IMR-90 (cell line): ENCODE results near the gene ZNF318. TPM values are rescaled to one million over a fixed set of nuclear protein-coding genes. Genes with fewer than 3 reads are reported as not detected.

ENCODE experiments used
- ATAC-seq: fragments of 200-7000 bp; cut with Tn5 transposase; 2 replicates; pipeline ENCODE4 v1.9.1; 2020; ENCODE audit warnings: low read depth, mild to moderate bottlenecking, moderate library complexity
- BruUV-seq: library from RNA; stranded (reverse); fragments of 400-500 nt; replicated peaks from 2 replicates; lab custom pipeline; 2021; lab: Mats Ljungman, UMichigan
- CTCF ChIA-PET: fragments of 300-600 bp; formaldehyde crosslinking; extraction: SDS; loops from one replicate; lab custom pipeline; 2021; ENCODE audit warnings: antibody characterized with exemption; lab: Yijun Ruan, JAX
- POLR2A ChIA-PET: fragments of 300-600 bp; sonication (Branson Sonifier 250); formaldehyde crosslinking; loops from one replicate; lab custom pipeline; 2022; ENCODE audit warnings: antibody characterized with exemption; ENCODE audit not compliant: unreplicated experiment; lab: Charles Lee
- DNase-seq: peaks from one replicate; pipeline ENCODE4 v3.0.0; 2013
- H2AFZ ChIP-seq: replicated peaks from 2 replicates; pipeline ENCODE3; 2013; ENCODE audit warnings: low read length, mild to moderate bottlenecking; ENCODE audit not compliant: poor library complexity
- H2AK5ac ChIP-seq: 2 replicates; pipeline ENCODE4 v1.6.1; 2013; ENCODE audit warnings: low read depth, low read length, inconsistent platforms
- H2AK9ac ChIP-seq: replicated peaks from 2 replicates; pipeline ENCODE3; 2013; ENCODE audit warnings: mild to moderate bottlenecking, low read depth, low read length, moderate library complexity; ENCODE audit not compliant: poor library complexity
- H2BK120ac ChIP-seq: 2 replicates; pipeline ENCODE4 v1.6.1; 2013; ENCODE audit warnings: low read depth, low read length, inconsistent platforms
- H2BK15ac ChIP-seq: 3 replicates; pipeline ENCODE4 v1.6.1; 2013; ENCODE audit warnings: low read depth, low read length, inconsistent platforms
- H2BK20ac ChIP-seq: 2 replicates; pipeline ENCODE4 v1.6.1; 2013; ENCODE audit warnings: low read depth, mild to moderate bottlenecking, inconsistent platforms, low read length, moderate library complexity
- H2BK5ac ChIP-seq: 2 replicates; pipeline ENCODE4 v1.6.1; 2013; ENCODE audit warnings: mild to moderate bottlenecking, low read depth, low read length, inconsistent platforms; ENCODE audit not compliant: poor library complexity, severe bottlenecking
- H3K14ac ChIP-seq: replicated peaks from 2 replicates; pipeline ENCODE4 v1.6.1; 2013; ENCODE audit warnings: low read depth, low read length, inconsistent platforms
- H3K18ac ChIP-seq: 2 replicates; pipeline ENCODE4 v1.6.1; 2013; ENCODE audit warnings: low read depth, low read length, control low read depth
- H3K23ac ChIP-seq: 2 replicates; pipeline ENCODE4 v1.6.1; 2013; ENCODE audit warnings: low read depth, low read length, inconsistent platforms
- H3K27ac ChIP-seq: 2 replicates; pipeline ENCODE4 v1.5.1; 2013; ENCODE audit warnings: mild to moderate bottlenecking, control low read depth, low read length; ENCODE audit not compliant: insufficient read depth
- H3K27me3 ChIP-seq: 2 replicates; pipeline ENCODE4 v1.6.1; 2013; ENCODE audit warnings: low read length; ENCODE audit not compliant: control insufficient read depth, insufficient read depth
- H3K36me3 ChIP-seq: 2 replicates; pipeline ENCODE4 v1.6.1; 2013; ENCODE audit warnings: low read length, mixed read lengths; ENCODE audit not compliant: control insufficient read depth, insufficient read depth
- H3K4ac ChIP-seq: 2 replicates; pipeline ENCODE4 v1.6.1; 2013; ENCODE audit warnings: low read depth, low read length, inconsistent platforms
- H3K4me1 ChIP-seq: 2 replicates; pipeline ENCODE4 v1.6.1; 2013; ENCODE audit warnings: low read length, mixed read lengths; ENCODE audit not compliant: control insufficient read depth, insufficient read depth
- H3K4me2 ChIP-seq: 2 replicates; pipeline ENCODE4 v1.6.1; 2013; ENCODE audit warnings: low read depth, mild to moderate bottlenecking, control low read depth, low read length, moderate library complexity
- H3K4me3 ChIP-seq: 2 replicates; pipeline ENCODE4 v1.5.1; 2013; ENCODE audit warnings: low read depth, mild to moderate bottlenecking, control low read depth, low read length, moderate library complexity; ENCODE audit not compliant: insufficient read depth
- H3K56ac ChIP-seq: 2 replicates; pipeline ENCODE4 v1.6.1; 2013; ENCODE audit warnings: low read length, inconsistent platforms; ENCODE audit not compliant: insufficient read depth; ENCODE audit errors: extremely low read depth
- H3K79me1 ChIP-seq, 2 experiments: 2 replicates each; pipeline ENCODE4 v1.6.1; 2013; ENCODE audit warnings: low read length in 2 of 2, inconsistent platforms in 1 of 2, low read depth in 1 of 2
- H3K9ac ChIP-seq: 2 replicates; pipeline ENCODE4 v1.6.1; 2013; ENCODE audit warnings: low read depth, low read length, control low read depth
- H3K9me1 ChIP-seq: 2 replicates; pipeline ENCODE4 v1.6.1; 2013; ENCODE audit warnings: low read length, inconsistent platforms; ENCODE audit not compliant: insufficient read depth
- H3K9me3 ChIP-seq: 2 replicates; pipeline ENCODE4 v1.6.1; 2013; ENCODE audit warnings: low read length; ENCODE audit not compliant: control insufficient read depth, insufficient read depth
- H4K20me1 ChIP-seq: 2 replicates; pipeline ENCODE4 v1.6.1; 2013; ENCODE audit warnings: low read length, inconsistent platforms; ENCODE audit not compliant: insufficient read depth
- H4K5ac ChIP-seq: 2 replicates; pipeline ENCODE4 v1.6.1; 2013; ENCODE audit warnings: mild to moderate bottlenecking, low read depth, low read length, control low read depth
- H4K8ac ChIP-seq, 2 experiments: 2 replicates each; pipeline ENCODE4 v1.6.1; 2013; ENCODE audit warnings: low read depth in 2 of 2, low read length in 2 of 2, control low read depth in 1 of 2, inconsistent platforms in 1 of 2
- H4K91ac ChIP-seq: 2 replicates; pipeline ENCODE4 v1.6.1; 2013; ENCODE audit warnings: low read depth, low read length, inconsistent platforms; ENCODE audit not compliant: insufficient read depth
- BHLHE40 ChIP-seq: fragments of 150-350 bp; IDR thresholded peaks from 2 replicates; pipeline ENCODE4 v1.6.1; 2016; ENCODE audit warnings: mild to moderate bottlenecking, low read depth, low read length
- CEBPB ChIP-seq: IDR thresholded peaks from 2 replicates; pipeline ENCODE4 v1.6.1; 2012; ENCODE audit warnings: low read depth, low read length, improper control_type of control experiment
- ELK1 ChIP-seq: fragments of 150-350 bp; IDR thresholded peaks from 2 replicates; pipeline ENCODE4 v1.6.1; 2016; ENCODE audit warnings: low read depth, mild to moderate bottlenecking, low read length, moderate library complexity, borderline replicate concordance
- FOS ChIP-seq: fragments of 150-350 bp; IDR thresholded peaks from 2 replicates; pipeline ENCODE4 v1.6.1; 2016; ENCODE audit warnings: low read depth, low read length
- MAFK ChIP-seq: IDR thresholded peaks from 2 replicates; pipeline ENCODE4 v1.6.1; 2012; ENCODE audit warnings: low read depth, low read length, improper control_type of control experiment
- MXI1 ChIP-seq: IDR thresholded peaks from 2 replicates; pipeline ENCODE4 v1.6.1; 2012; ENCODE audit warnings: low read depth, mild to moderate bottlenecking, low read length, moderate library complexity, borderline replicate concordance
- POLR2A ChIP-seq: IDR thresholded peaks from 2 replicates; pipeline ENCODE4 v1.6.1; 2012; ENCODE audit warnings: mild to moderate bottlenecking, low read depth, low read length
- RAD21 ChIP-seq: IDR thresholded peaks from 2 replicates; pipeline ENCODE4 v1.6.1; 2012; ENCODE audit warnings: low read length, improper control_type of control experiment
- RCOR1 ChIP-seq: IDR thresholded peaks from 2 replicates; pipeline ENCODE4 v1.6.1; 2012; ENCODE audit warnings: mild to moderate bottlenecking, low read length, improper control_type of control experiment; ENCODE audit not compliant: insufficient replicate concordance
- RFX5 ChIP-seq: IDR thresholded peaks from 2 replicates; pipeline ENCODE4 v1.8.0; 2012; ENCODE audit warnings: low read depth, mild to moderate bottlenecking, low read length, moderate library complexity
- USF2 ChIP-seq: fragments of 150-350 bp; IDR thresholded peaks from 2 replicates; pipeline ENCODE4 v1.6.1; 2017; ENCODE audit warnings: mild to moderate bottlenecking, antibody characterized with exemption, low read length, low read depth
- WGBS, 2 experiments: methylation state at CpG; one replicate each; pipeline versions ENCODE4 v1.1.5 to v1.1.7; 2013; ENCODE audit warnings: missing lambda C conversion rate in 2 of 2; ENCODE audit not compliant: insufficient read length in 1 of 2; ENCODE audit errors: extremely low coverage in 2 of 2; 5-methylcytosine and 5-hydroxymethylcytosine counted together
- dilution Hi-C: fragments of 300-500 bp; cut with HindIII; formaldehyde crosslinking; loops from one replicate; pipeline ENCODE4 v1.14.3; 2018; ENCODE audit warnings: low sequenced_read_pairs; ENCODE audit not compliant: unreplicated experiment
- in situ Hi-C: fragments of 300-500 bp; cut with MboI; formaldehyde crosslinking; loops from 3 replicates; pipeline ENCODE4 v1.14.3; 2019; ENCODE audit warnings: low sequenced_read_pairs, inconsistent platforms, mixed read lengths
- intact Hi-C: fragments of 100-400 bp; cut with micrococcal nuclease; formaldehyde crosslinking; loops from 2 replicates; pipeline ENCODE4 v1.10.0; 2022
- polyA plus RNA-seq, 3 experiments: library from polyadenylated mRNA; depleted of rRNA; stranded (reverse); fragments of >200 nt; gene quantifications; 2 replicates each; pipeline ENCODE4 v1.2.3, GENCODE V29; 2012; ENCODE audit warnings: low replicate concordance in 1 of 3
- total RNA-seq: library from RNA; depleted of rRNA; stranded (reverse); fragments of >200 nt; gene quantifications from 2 replicates; pipeline ENCODE4 v1.2.3, GENCODE V29; 2012

Gene ZNF318
- total and polyA plus RNA-seq, 2 of the 4 experiments (the other 2 are of a cell fraction): 5.7 to 6.6 TPM

DNA sequence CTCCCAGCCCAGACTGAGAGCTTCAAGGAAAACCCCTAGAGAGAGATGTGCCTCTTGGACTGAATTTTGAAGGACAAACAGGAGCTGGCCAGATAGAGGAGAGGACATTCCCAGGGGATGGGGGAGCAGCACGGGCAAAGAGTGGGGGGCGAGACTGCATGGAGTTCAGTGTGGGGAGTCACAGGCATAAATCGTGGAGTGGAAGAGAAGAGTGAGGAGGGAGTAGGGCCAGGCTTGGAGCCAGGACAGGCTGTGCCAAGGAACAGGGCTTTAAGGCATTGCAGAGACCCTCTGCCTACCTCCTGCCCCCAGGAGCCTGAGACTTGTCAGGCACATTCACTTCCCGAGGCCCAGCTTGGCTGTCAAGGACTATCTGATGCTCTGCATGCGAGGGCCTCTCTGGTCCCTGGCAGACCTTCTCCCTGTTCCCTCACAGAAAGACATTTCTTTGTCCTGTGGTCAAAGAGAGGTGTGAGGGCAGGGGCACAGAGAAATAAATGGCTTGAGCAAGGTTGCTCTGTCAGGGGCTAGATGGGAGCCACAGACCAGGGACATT lies 76.6 kb downstream of the ZNF318 start:
- Histone ChIP-seq H4K91ac (no peak overlapping the region), H2BK15ac (no peak overlapping the region), H2AK9ac (no peak overlapping the region), H3K9me3 (no peaks in the 10 kb centered on the region), H4K8ac (no peak overlapping the region), H2BK20ac (no peak overlapping the region), H3K79me1 (no peaks in the 10 kb centered on the region), H3K9ac (no peak overlapping the region), H3K23ac (no peak overlapping the region), H2BK5ac (no peak overlapping the region), H3K18ac (no peak overlapping the region), H3K56ac (no peak overlapping the region), H3K27me3 (peaks cover 36% of the 10 kb centered on the region), H4K5ac (no peak overlapping the region), H2BK120ac (no peak overlapping the region), H4K20me1 (no peaks in the 10 kb centered on the region), H3K4me2 (no peak overlapping the region), H3K36me3 (no peaks in the 10 kb centered on the region), H2AFZ (peak overlapping the region; percentile 11), H3K4ac (no peak overlapping the region), H3K27ac (no peak overlapping the region), H3K4me1 (no peaks in the 10 kb centered on the region), H2AK5ac (no peak overlapping the region), H3K9me1 (no peaks in the 10 kb centered on the region), H3K14ac (no peak overlapping the region), H3K4me3 (no peak overlapping the region)
- dilution Hi-C loops (no loop called here), intact Hi-C loops (no loop called here), in situ Hi-C loops (no loop called here)
- DNase-seq (no peak), ATAC-seq (no peak)
- POLR2A ChIA-PET: no interaction called here
- TF ChIP-seq USF2 (no peak), MAFK (no peak), CEBPB (no peak), RCOR1 (no peak), RFX5 (no peak), FOS (no peak), POLR2A (no peak), BHLHE40 (no peak), RAD21 (no peak), ELK1 (no peak), MXI1 (no peak)
- BruUV-seq: no TSS peak
- CTCF ChIA-PET: no interaction called here
- 90% methylated on average over 2 of the region's 5 CpGs; no CpG with 5 or more reads in 1 of the 2 experiments for WGBS, 2 experiments
